Suprapubic skin (tissue), 4 donors: ENCODE measurements around the gene IL7R. TPM values are rescaled to one million over a fixed set of nuclear protein-coding genes. Genes with fewer than 3 reads are reported as not detected.

Experiments used
- DNase-seq, 2 donors: peaks; one replicate each; pipeline ENCODE4 v3.0.0-alpha.2; 2019; ENCODE audit warnings: low spot score in 2 of 2
- H3K27ac ChIP-seq: fragments of 200-600 bp; sonication (generic); one replicate; pipeline ENCODE4 v1.5.1; 2019
- H3K27me3 ChIP-seq: fragments of 200-600 bp; sonication (generic); one replicate; pipeline ENCODE4 v1.5.1; 2019
- H3K36me3 ChIP-seq: fragments of 200-600 bp; sonication (generic); one replicate; pipeline ENCODE4 v1.5.1; 2019
- H3K4me1 ChIP-seq: fragments of 200-600 bp; sonication (generic); one replicate; pipeline ENCODE4 v1.5.1; 2019
- H3K4me3 ChIP-seq: fragments of 200-600 bp; sonication (generic); one replicate; pipeline ENCODE4 v1.5.1; 2019; ENCODE audit warnings: mild to moderate bottlenecking
- H3K9me3 ChIP-seq: fragments of 200-600 bp; sonication (generic); one replicate; pipeline ENCODE4 v1.5.1; 2019
- CTCF ChIP-seq, 2 donors: fragments of 200-600 bp in 1 of 2; fragments of 450-650 bp in 1 of 2; sonication (generic) in 1 of 2; IDR thresholded peaks; one replicate each; pipeline ENCODE4 v1.5.1; 2016 to 2019; ENCODE audit warnings: antibody characterized with exemption in 2 of 2, mild to moderate bottlenecking in 1 of 2, moderate library complexity in 1 of 2
- EP300 ChIP-seq: sonication (generic); formaldehyde crosslinking; IDR thresholded peaks from one replicate; pipeline ENCODE4 v1.6.1; 2017; ENCODE audit warnings: antibody characterized with exemption
- POLR2A ChIP-seq, 2 donors: fragments of 450-650 bp; IDR thresholded peaks; one replicate each; pipeline ENCODE4 v1.6.1; 2017; ENCODE audit warnings: antibody characterized with exemption in 2 of 2, mild to moderate bottlenecking in 2 of 2, moderate library complexity in 2 of 2
- POLR2AphosphoS5 ChIP-seq, 3 donors: sonication (generic); formaldehyde crosslinking; IDR thresholded peaks; one replicate each; pipeline ENCODE4 v1.6.1; 2017; ENCODE audit warnings: antibody characterized with exemption in 3 of 3
- WGBS: methylation state at CpG from one replicate; pipeline ENCODE4 v1.1.5; 2018; 5-methylcytosine and 5-hydroxymethylcytosine counted together
- total RNA-seq, 4 donors: library from RNA; depleted of rRNA; stranded (reverse); fragments of >200 nt; gene quantifications; one replicate each; pipeline ENCODE4 v1.1.0, GENCODE V29; 2016

The IL7R gene
- total RNA-seq, 4 donors from 2014 or later: 0.73 to 7.1 (median 4.2) TPM

GRCh38 chr5:35830587-35830986, 26.1 kb upstream of the IL7R start:
- Histone ChIP-seq H3K27ac (no peak overlapping the region), H3K9me3 (no peaks in the 10 kb centered on the region), H3K4me3 (no peak overlapping the region), H3K27me3 (no peaks in the 10 kb centered on the region), H3K36me3 (no peaks in the 10 kb centered on the region), H3K4me1 (no peaks in the 10 kb centered on the region)
- WGBS: 60% methylated on average over 4 of the region's 4 CpGs
- TF ChIP-seq POLR2AphosphoS5 (IDR thresholded peaks at IDR 0.05) (no peak), CTCF (IDR thresholded peaks at IDR 0.05) (no peak), POLR2A (IDR thresholded peaks at IDR 0.05) (no peak), EP300 (no peak)
- DNase-seq: no peak

- 64% methylated on average over 2 of the region's 2 CpGs for WGBS
- Histone ChIP-seq H3K4me1 (no peaks in the 10 kb centered on the region), H3K36me3 (no peaks in the 10 kb centered on the region), H3K27ac (no peak overlapping the region), H3K27me3 (no peaks in the 10 kb centered on the region), H3K4me3 (no peak overlapping the region), H3K9me3 (no peaks in the 10 kb centered on the region)
- TF ChIP-seq POLR2AphosphoS5 (IDR thresholded peaks at IDR 0.05) (no peak), CTCF (IDR thresholded peaks at IDR 0.05) (no peak), POLR2A (IDR thresholded peaks at IDR 0.05) (no peak), EP300 (no peak)
- DNase-seq: no peak
These were observed 23.9 kb upstream of the IL7R start for GRCh38 chr5:35832762-35833161.

GRCh38 chr5:35833224-35833623, 23.5 kb upstream of the IL7R start:
- Histone ChIP-seq H3K4me1 (no peaks in the 10 kb centered on the region), H3K27me3 (no peaks in the 10 kb centered on the region), H3K27ac (no peak overlapping the region), H3K36me3 (no peaks in the 10 kb centered on the region), H3K9me3 (no peaks in the 10 kb centered on the region), H3K4me3 (no peak overlapping the region)
- TF ChIP-seq EP300 (no peak), POLR2AphosphoS5 (IDR thresholded peaks at IDR 0.05) (no peak), CTCF (IDR thresholded peaks at IDR 0.05) (no peak), POLR2A (IDR thresholded peaks at IDR 0.05) (no peak)
- DNase-seq: no peak
- 84% methylated on average over 2 of the region's 2 CpGs for WGBS

GRCh38 chr5:35835796-35836742, 20.6 kb upstream of the IL7R start:
- Histone ChIP-seq H3K4me1 (no peaks in the 10 kb centered on the region), H3K36me3 (no peaks in the 10 kb centered on the region), H3K27ac (no peak overlapping the region), H3K9me3 (no peaks in the 10 kb centered on the region), H3K27me3 (no peaks in the 10 kb centered on the region), H3K4me3 (no peak overlapping the region)
- 88% methylated on average over 7 of the region's 7 CpGs for WGBS
- TF ChIP-seq EP300: no peak
- no peak for TF ChIP-seq POLR2A (IDR thresholded peaks at IDR 0.05)
- TF ChIP-seq POLR2AphosphoS5 (IDR thresholded peaks at IDR 0.05): no peak
- TF ChIP-seq CTCF (IDR thresholded peaks at IDR 0.05): no peak
- no peak for DNase-seq

- no peaks in the 10 kb centered on the region for H3K9me3 ChIP-seq
- 89% methylated on average over 5 of the region's 5 CpGs for WGBS
- H3K4me3 ChIP-seq: no peak overlapping the region
- TF ChIP-seq EP300: no peak
- no peak for TF ChIP-seq CTCF (IDR thresholded peaks at IDR 0.05)
- TF ChIP-seq POLR2AphosphoS5 (IDR thresholded peaks at IDR 0.05): no peak
- TF ChIP-seq POLR2A (IDR thresholded peaks at IDR 0.05): no peak
- no peak for DNase-seq
- H3K27me3 ChIP-seq: no peaks in the 10 kb centered on the region
- no peak overlapping the region for H3K27ac ChIP-seq
- H3K36me3 ChIP-seq: no peaks in the 10 kb centered on the region
- H3K4me1 ChIP-seq: no peaks in the 10 kb centered on the region
These were observed 18.2 kb upstream of the IL7R start for GRCh38 chr5:35838370-35839042.
